ENCODE data around the gene NHLH1.
A peak's percentile ranks its signal among the peaks of the same experiment; 100 is the strongest.

NHLH1 gene

GRCh38 chr1:160344241-160344640 lies 22.6 kb upstream of the NHLH1 start:
- no peak overlapping the region for H3K27ac ChIP-seq (ENCODE audit: low read depth, low read length)
- H3K36me3 ChIP-seq (ENCODE audit: control insufficient read depth, insufficient read depth, low read length) = peaks cover 13% of the 10 kb centered on the region
- H3K27me3 ChIP-seq (ENCODE audit: control insufficient read depth, insufficient read depth, low read length) = no peaks in the 10 kb centered on the region
- peak overlapping the region; percentile 96 for H3K4me3 ChIP-seq (ENCODE audit: low read length)
- peaks cover 3% of the 10 kb centered on the region for H3K4me1 ChIP-seq (ENCODE audit: control insufficient read depth, insufficient read depth, low read length)
- H3K9ac ChIP-seq (ENCODE audit: low read length) = no peak overlapping the region

DNA sequence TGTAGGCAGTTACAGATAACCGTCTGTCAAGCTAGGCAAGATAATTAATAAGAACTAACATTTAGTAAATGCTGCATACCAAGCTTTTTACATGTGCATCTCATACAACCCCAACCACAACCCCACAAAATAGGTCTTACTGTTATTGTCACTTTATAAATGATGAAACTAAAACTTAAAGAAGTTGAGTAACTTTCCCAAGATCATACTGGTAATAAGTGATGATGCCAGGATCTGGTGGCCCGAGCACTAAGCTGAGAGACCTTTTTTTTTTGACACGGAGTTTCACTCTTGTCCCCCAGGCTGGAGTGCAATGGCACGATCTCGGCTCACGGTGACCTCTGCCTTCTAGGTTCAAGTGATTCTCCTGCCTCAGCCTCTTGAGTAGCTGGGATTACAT lies 21.9 kb upstream of the NHLH1 start:
- H3K4me3 ChIP-seq (ENCODE audit: low read length) = no peak overlapping the region
- peaks cover 3% of the 10 kb centered on the region for H3K4me1 ChIP-seq (ENCODE audit: control insufficient read depth, insufficient read depth, low read length)
- H3K27me3 ChIP-seq (ENCODE audit: control insufficient read depth, insufficient read depth, low read length) = no peaks in the 10 kb centered on the region
- peaks cover 17% of the 10 kb centered on the region for H3K36me3 ChIP-seq (ENCODE audit: control insufficient read depth, insufficient read depth, low read length)
- no peak overlapping the region for H3K27ac ChIP-seq (ENCODE audit: low read depth, low read length)
- H3K9ac ChIP-seq (ENCODE audit: low read length) = no peak overlapping the region

DNA sequence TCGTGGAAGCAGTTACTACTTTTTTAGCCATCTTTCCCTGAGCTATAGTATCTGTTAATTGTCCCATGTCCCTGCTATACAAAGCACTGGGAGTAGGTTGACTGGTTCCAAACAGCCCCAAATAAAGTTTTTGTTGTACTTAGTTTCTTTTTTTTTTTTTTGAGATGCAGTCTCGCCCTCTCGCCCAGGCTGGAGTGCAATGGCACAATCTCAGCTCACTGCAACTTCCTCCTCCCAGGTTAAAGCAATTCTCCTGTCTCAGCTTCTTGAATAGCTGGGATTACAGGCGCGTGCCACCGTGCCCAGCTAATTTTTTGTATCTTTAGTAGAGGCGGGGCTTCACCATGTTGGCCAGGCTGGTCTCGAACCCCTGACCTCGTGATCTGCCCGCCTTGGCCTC lies 20.4 kb upstream of the NHLH1 start:
- no peaks in the 10 kb centered on the region for H3K27me3 ChIP-seq (ENCODE audit: control insufficient read depth, insufficient read depth, low read length)
- H3K9ac ChIP-seq (ENCODE audit: low read length) = no peak overlapping the region
- H3K27ac ChIP-seq (ENCODE audit: low read depth, low read length) = no peak overlapping the region
- H3K36me3 ChIP-seq (ENCODE audit: control insufficient read depth, insufficient read depth, low read length) = peaks cover 31% of the 10 kb centered on the region
- H3K4me1 ChIP-seq (ENCODE audit: control insufficient read depth, insufficient read depth, low read length) = peaks cover under 1% of the 10 kb centered on the region
- H3K4me3 ChIP-seq (ENCODE audit: low read length) = no peak overlapping the region

- Histone ChIP-seq H3K4me3 (ENCODE audit: low read length) (no peak overlapping the region), H3K4me1 (ENCODE audit: control insufficient read depth, insufficient read depth, low read length) (no peaks in the 10 kb centered on the region), H3K9ac (ENCODE audit: low read length) (no peak overlapping the region), H3K36me3 (ENCODE audit: control insufficient read depth, insufficient read depth, low read length) (peaks cover 32% of the 10 kb centered on the region), H3K27ac (ENCODE audit: low read depth, low read length) (no peak overlapping the region), H3K27me3 (ENCODE audit: control insufficient read depth, insufficient read depth, low read length) (no peaks in the 10 kb centered on the region)
Measured at GRCh38 chr1:160346958-160347357, 19.9 kb upstream of the NHLH1 start.

DNA sequence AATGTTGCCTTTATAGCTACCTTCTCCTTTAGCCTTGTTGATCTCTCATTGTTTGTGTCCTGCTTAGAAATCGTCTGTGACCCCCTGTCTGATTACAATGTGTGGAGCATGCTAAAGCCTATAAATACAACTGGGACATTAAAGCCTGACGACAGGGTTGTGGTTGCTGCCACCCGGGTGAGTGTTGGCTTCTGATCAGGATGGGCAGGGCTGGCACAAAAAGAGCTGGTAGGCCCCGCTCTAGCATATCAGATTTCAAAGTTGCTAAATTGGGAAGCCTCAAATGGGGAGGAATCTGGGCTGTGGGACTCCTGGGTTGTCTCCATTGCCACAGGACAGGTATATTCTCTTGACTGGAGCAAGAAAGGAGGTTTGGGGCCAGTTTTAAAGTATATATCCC lies 15.2 kb upstream of the NHLH1 start:
- Histone ChIP-seq H3K36me3 (ENCODE audit: control insufficient read depth, insufficient read depth, low read length) (peaks cover 66% of the 10 kb centered on the region), H3K27me3 (ENCODE audit: control insufficient read depth, insufficient read depth, low read length) (no peaks in the 10 kb centered on the region), H3K4me1 (ENCODE audit: control insufficient read depth, insufficient read depth, low read length) (no peaks in the 10 kb centered on the region), H3K4me3 (ENCODE audit: low read length) (no peak overlapping the region), H3K9ac (ENCODE audit: low read length) (no peak overlapping the region), H3K27ac (ENCODE audit: low read depth, low read length) (no peak overlapping the region)

DNA sequence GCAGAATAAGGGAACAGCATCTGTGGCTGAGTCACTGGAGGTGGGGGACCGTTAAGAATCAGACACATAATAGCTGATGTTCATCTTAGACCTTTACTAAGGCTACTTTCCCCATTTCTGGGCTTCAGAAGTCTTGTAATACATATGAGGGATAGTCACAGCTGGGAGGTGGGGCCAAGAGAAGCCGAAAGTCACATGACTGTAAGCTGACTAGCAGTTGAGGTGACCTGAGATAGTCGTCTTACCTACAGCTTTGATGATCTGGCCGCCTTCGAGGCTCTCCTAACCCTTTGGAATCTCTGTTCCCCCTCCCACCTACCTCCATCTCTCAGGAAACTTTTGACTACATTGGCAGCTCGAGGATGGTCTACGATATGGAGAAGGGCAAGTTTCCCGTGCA lies 14.3 kb upstream of the NHLH1 start:
- no peak overlapping the region for H3K4me3 ChIP-seq (ENCODE audit: low read length)
- no peaks in the 10 kb centered on the region for H3K27me3 ChIP-seq (ENCODE audit: control insufficient read depth, insufficient read depth, low read length)
- no peaks in the 10 kb centered on the region for H3K4me1 ChIP-seq (ENCODE audit: control insufficient read depth, insufficient read depth, low read length)
- no peak overlapping the region for H3K9ac ChIP-seq (ENCODE audit: low read length)
- H3K27ac ChIP-seq (ENCODE audit: low read depth, low read length) = no peak overlapping the region
- peaks cover 69% of the 10 kb centered on the region for H3K36me3 ChIP-seq (ENCODE audit: control insufficient read depth, insufficient read depth, low read length)

GRCh38 chr1:160353223-160353622 lies 13.6 kb upstream of the NHLH1 start:
- Histone ChIP-seq H3K4me3 (ENCODE audit: low read length) (no peak overlapping the region), H3K27me3 (ENCODE audit: control insufficient read depth, insufficient read depth, low read length) (no peaks in the 10 kb centered on the region), H3K9ac (ENCODE audit: low read length) (no peak overlapping the region), H3K36me3 (ENCODE audit: control insufficient read depth, insufficient read depth, low read length) (peaks cover 75% of the 10 kb centered on the region), H3K27ac (ENCODE audit: low read depth, low read length) (no peak overlapping the region), H3K4me1 (ENCODE audit: control insufficient read depth, insufficient read depth, low read length) (no peaks in the 10 kb centered on the region)

DNA sequence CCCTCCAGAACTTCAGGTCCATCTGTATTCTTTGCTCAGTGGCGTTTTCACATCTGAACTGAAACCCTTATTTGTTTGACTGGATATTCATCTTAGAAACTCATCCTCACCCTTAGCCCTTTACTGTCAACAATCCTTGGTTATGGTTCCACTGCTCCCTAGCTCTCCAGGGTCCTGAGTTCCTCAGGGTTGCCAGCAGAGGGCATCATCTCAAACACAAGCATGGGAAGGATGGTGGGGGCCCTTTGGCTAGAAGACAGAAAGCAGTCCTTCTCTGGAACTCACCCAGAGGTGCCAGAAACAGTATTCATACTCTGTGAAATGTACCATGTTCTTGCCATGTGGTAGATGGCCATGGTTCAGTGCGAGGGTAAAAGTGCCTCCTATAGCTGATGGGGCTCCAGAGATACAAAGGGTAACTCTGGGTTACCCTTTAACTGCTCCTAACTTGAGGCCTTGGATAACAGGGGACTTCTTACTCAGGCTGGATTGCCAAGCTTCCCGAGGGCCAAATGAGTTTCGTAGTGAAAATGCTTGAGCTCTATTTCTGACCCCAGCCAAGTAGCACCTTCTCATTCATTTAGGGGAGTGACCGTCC lies 12.4 kb upstream of the NHLH1 start:
- H3K36me3 ChIP-seq (ENCODE audit: control insufficient read depth, insufficient read depth, low read length) = peaks cover 66% of the 10 kb centered on the region
- no peak overlapping the region for H3K9ac ChIP-seq (ENCODE audit: low read length)
- H3K27ac ChIP-seq (ENCODE audit: low read depth, low read length) = no peak overlapping the region
- H3K4me1 ChIP-seq (ENCODE audit: control insufficient read depth, insufficient read depth, low read length) = no peaks in the 10 kb centered on the region
- H3K27me3 ChIP-seq (ENCODE audit: control insufficient read depth, insufficient read depth, low read length) = no peaks in the 10 kb centered on the region
- no peak overlapping the region for H3K4me3 ChIP-seq (ENCODE audit: low read length)

GRCh38 chr1:160357286-160358002 lies 9.4 kb upstream of the NHLH1 start:
- Histone ChIP-seq H3K36me3 (ENCODE audit: control insufficient read depth, insufficient read depth, low read length) (peaks cover 46% of the 10 kb centered on the region), H3K4me3 (ENCODE audit: low read length) (no peak overlapping the region), H3K27ac (ENCODE audit: low read depth, low read length) (no peak overlapping the region), H3K9ac (ENCODE audit: low read length) (no peak overlapping the region), H3K4me1 (ENCODE audit: control insufficient read depth, insufficient read depth, low read length) (no peaks in the 10 kb centered on the region), H3K27me3 (ENCODE audit: control insufficient read depth, insufficient read depth, low read length) (no peaks in the 10 kb centered on the region)

DNA sequence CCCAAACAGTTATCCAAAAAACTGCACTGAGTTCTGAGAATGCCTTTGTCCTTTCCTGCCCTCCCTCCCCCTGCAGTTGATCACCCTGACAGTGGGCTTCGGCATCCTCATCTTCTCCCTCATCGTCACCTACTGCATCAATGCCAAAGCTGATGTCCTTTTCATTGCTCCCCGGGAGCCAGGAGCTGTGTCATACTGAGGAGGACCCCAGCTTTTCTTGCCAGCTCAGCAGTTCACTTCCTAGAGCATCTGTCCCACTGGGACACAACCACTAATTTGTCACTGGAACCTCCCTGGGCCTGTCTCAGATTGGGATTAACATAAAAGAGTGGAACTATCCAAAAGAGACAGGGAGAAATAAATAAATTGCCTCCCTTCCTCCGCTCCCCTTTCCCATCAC lies 8.8 kb upstream of the NHLH1 start:
- H3K4me1 ChIP-seq (ENCODE audit: control insufficient read depth, insufficient read depth, low read length) = no peaks in the 10 kb centered on the region
- H3K27ac ChIP-seq (ENCODE audit: low read depth, low read length) = no peak overlapping the region
- H3K4me3 ChIP-seq (ENCODE audit: low read length) = no peak overlapping the region
- no peaks in the 10 kb centered on the region for H3K27me3 ChIP-seq (ENCODE audit: control insufficient read depth, insufficient read depth, low read length)
- H3K9ac ChIP-seq (ENCODE audit: low read length) = no peak overlapping the region
- peaks cover 40% of the 10 kb centered on the region for H3K36me3 ChIP-seq (ENCODE audit: control insufficient read depth, insufficient read depth, low read length)

DNA sequence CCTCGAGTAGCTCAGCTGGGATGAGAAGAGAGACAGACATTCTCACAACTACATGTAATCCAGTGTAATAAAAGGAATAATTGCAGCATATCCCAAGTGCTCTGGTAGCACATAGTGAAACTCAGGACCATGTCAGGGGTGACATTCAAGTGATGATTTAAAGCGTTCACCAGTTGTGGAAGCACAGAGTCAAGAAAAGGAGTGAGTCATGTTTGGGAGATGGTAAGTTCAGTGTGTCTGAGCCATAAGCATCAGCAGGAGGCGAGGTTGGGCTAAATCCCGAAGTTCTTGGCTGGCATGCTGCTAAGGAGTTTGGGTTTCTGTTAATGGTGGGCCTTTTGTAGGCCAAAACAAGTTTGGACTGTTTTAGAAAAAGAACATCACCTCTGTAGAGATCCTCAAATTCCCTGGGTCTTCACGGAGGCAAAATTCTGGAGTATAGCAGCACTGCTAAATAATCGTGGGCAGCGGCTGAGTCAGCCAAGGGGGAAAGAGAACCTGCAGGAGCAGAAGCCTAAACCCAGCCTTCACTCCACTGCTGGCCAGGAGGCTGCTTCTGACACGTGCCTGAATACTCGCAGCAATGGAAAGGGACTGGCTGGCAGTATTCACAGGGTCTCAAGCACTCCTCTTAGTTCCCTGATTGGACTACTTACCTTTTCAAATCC lies 7.2 kb upstream of the NHLH1 start:
- H3K4me1 ChIP-seq (ENCODE audit: control insufficient read depth, insufficient read depth, low read length) = no peaks in the 10 kb centered on the region
- no peak overlapping the region for H3K9ac ChIP-seq (ENCODE audit: low read length)
- H3K27me3 ChIP-seq (ENCODE audit: control insufficient read depth, insufficient read depth, low read length) = no peaks in the 10 kb centered on the region
- H3K4me3 ChIP-seq (ENCODE audit: low read length) = no peak overlapping the region
- no peak overlapping the region for H3K27ac ChIP-seq (ENCODE audit: low read depth, low read length)
- peaks cover 27% of the 10 kb centered on the region for H3K36me3 ChIP-seq (ENCODE audit: control insufficient read depth, insufficient read depth, low read length)

DNA sequence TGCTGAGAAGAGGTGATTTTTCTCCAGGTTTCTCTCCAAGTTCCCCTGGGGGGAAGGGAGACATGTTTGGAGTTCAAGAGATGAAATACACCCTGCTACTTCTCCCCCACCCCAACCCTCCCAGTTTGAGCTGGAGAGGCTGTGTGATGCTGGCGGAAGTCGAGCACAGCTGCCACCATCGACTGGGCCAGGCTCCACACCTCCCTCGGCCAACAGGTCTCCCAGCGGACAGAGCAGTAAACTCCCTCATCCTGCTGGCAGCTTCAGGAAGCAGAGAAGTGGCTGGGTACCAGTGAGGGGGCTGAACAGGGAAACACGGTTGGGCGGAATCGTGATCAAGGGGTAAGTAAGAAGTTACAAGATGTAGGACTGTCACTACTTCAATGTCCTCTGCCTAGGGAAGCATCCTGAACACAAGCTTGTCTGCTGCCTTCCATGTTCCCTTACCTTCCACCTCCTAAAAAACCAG lies 6.6 kb upstream of the NHLH1 start:
- Histone ChIP-seq H3K4me3 (ENCODE audit: low read length) (no peak overlapping the region), H3K9ac (ENCODE audit: low read length) (no peak overlapping the region), H3K4me1 (ENCODE audit: control insufficient read depth, insufficient read depth, low read length) (no peaks in the 10 kb centered on the region), H3K36me3 (ENCODE audit: control insufficient read depth, insufficient read depth, low read length) (peaks cover 23% of the 10 kb centered on the region), H3K27ac (ENCODE audit: low read depth, low read length) (no peak overlapping the region), H3K27me3 (ENCODE audit: control insufficient read depth, insufficient read depth, low read length) (no peaks in the 10 kb centered on the region)

Data from rectal smooth muscle tissue (tissue), 1 donor.